ENCODE measurements around the gene RABEP2. TPM values are rescaled to one million over a fixed set of nuclear protein-coding genes. Genes with fewer than 3 reads are reported as not detected.

The RABEP2 gene
- total RNA-seq, 1 donor from 2014 or later, result 34.9 TPM

DNA sequence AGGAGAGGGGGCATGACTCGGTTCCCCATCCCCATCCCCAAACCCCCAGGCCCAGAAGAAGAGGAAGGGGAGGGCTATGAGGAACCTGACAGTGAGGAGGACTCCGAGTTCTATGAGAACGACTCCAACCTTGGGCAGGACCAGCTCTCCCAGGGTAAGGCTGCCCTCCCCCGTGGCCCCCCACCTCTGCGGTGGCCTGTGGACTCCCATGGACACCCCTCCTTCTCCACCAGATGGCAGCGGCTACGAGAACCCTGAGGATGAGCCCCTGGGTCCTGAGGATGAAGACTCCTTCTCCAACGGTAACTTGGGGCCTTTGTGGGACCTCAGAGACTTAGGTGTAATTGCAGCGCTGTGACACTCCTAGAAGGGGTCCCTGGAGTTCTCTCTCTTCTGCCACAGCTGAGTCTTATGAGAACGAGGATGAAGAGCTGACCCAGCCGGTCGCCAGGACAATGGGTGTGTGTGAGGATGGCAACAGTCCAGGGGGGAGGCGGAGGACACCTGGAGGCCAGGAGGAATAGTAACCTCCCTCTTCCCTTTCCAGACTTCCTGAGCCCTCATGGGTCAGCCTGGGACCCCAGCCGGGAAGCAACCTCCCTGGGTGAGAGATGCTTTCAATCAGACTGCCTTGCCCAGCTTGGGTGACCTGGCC is 12.3 kb upstream of the RABEP2 start:
- TF ChIP-seq CTCF (IDR thresholded peaks at IDR 0.05; ENCODE audit: unreplicated experiment), result no peak
- no peak overlapping the region for H3K27ac Mint-ChIP-seq
- H3K4me1 Mint-ChIP-seq (ENCODE audit: low read depth), result peaks cover 2% of the 10 kb centered on the region
- peaks cover 16% of the 10 kb centered on the region for H3K27me3 Mint-ChIP-seq
- H3K36me3 Mint-ChIP-seq (ENCODE audit: insufficient read depth), result no peaks in the 10 kb centered on the region
- no peak for DNase-seq (ENCODE audit: low spot score, unreplicated experiment)
- no peak overlapping the region for H3K4me3 Mint-ChIP-seq (ENCODE audit: low read depth)
- no peaks in the 10 kb centered on the region for H3K9me3 Mint-ChIP-seq (ENCODE audit: low read depth)

DNA sequence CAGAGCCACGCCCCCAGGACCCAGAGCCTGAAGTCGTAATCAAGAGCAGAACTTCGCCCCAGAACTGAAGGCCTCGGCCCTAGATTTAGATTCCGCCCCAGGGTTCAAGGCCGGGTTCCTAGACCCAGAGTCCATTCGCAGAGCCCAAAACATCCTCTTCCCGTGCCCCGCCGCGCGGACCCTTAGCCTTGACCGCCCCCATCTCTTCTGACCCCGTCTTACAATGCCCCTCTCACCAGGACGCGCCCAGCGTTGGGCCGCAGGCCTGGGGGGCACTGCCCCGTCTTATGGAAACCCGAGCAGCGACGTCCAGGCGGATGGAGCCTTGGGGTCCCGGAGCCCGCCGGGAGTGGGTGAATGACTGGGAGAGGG is 11.7 kb upstream of the RABEP2 start:
- no peak for DNase-seq (ENCODE audit: low spot score, unreplicated experiment)
- H3K36me3 Mint-ChIP-seq (ENCODE audit: insufficient read depth), result no peaks in the 10 kb centered on the region
- TF ChIP-seq CTCF (IDR thresholded peaks at IDR 0.05; ENCODE audit: unreplicated experiment), result no peak
- H3K4me3 Mint-ChIP-seq (ENCODE audit: low read depth), result no peak overlapping the region
- no peak overlapping the region for H3K27ac Mint-ChIP-seq
- no peaks in the 10 kb centered on the region for H3K9me3 Mint-ChIP-seq (ENCODE audit: low read depth)
- peaks cover 2% of the 10 kb centered on the region for H3K4me1 Mint-ChIP-seq (ENCODE audit: low read depth)
- peaks cover 16% of the 10 kb centered on the region for H3K27me3 Mint-ChIP-seq

DNA sequence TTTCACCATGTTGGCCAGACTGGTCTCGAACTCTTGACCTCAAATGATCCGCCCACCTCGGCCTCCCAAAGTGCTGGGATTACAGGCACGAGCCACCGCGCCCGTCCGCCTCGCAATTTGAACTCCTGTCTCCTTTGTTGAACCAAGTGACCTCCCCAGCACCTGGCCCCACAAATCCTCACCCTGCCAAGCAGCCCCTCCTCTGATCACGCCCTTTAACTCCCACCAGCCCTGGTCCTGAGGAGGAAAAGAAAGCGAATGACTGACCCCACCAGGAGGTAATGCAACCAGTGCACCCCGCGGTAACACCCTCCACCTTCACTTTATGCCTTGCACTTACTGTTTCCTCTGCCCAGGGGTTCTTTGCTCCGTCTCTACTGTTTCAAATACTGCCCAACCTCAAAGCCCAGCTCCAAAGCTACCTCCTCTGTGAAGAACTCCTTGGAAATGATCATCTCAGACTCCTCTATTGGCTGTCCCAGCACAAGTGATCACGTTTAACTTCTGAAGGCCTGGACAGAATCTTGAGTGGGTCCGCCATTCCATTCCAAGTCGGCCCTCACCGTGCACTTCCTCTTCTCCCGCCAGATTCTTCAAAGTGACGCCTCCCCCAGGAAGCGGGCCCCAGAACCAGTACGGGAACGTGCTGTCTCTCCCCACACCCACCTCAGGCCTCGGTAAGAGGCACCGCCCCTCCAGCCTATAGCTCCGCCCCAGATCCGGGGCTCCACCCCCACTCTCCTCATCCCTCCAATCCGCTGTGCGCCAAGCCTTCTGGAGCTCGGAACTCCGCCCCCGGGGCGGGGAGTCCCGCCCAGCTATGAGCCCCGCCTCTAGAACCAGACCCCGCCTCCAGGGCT is 11.1 kb upstream of the RABEP2 start:
- Mint-ChIP-seq H3K27me3 (peaks cover 16% of the 10 kb centered on the region), H3K4me3 (ENCODE audit: low read depth) (no peak overlapping the region), H3K27ac (no peak overlapping the region), H3K9me3 (ENCODE audit: low read depth) (no peaks in the 10 kb centered on the region), H3K36me3 (ENCODE audit: insufficient read depth) (no peaks in the 10 kb centered on the region), H3K4me1 (ENCODE audit: low read depth) (peaks cover 2% of the 10 kb centered on the region)
- no peak for TF ChIP-seq CTCF (IDR thresholded peaks at IDR 0.05; ENCODE audit: unreplicated experiment)
- DNase-seq (ENCODE audit: low spot score, unreplicated experiment), result no peak

DNA sequence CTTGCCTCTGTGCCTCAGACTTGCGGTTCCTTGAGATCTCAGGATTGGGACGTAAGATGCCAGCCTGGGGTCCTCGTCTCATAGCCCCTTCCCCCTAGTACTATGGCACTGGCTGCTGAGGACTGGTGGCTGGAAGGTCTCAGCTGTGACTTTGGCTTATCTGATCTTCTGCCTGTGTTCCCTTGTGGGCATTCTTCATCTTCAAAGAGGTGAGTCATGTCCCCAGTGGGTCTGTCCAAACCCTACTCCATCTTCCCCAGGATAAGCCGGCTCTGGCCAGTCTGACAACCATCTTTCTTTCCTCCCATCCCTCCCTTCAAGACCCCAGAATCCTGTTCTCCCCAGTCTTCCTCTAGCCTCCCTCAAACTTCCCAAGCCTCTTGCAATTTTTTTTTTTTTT is 10.3 kb upstream of the RABEP2 start:
- Mint-ChIP-seq H3K27ac (no peak overlapping the region), H3K4me1 (ENCODE audit: low read depth) (peaks cover 2% of the 10 kb centered on the region), H3K27me3 (peaks cover 16% of the 10 kb centered on the region), H3K36me3 (ENCODE audit: insufficient read depth) (no peaks in the 10 kb centered on the region), H3K9me3 (ENCODE audit: low read depth) (no peaks in the 10 kb centered on the region), H3K4me3 (ENCODE audit: low read depth) (no peak overlapping the region)
- no peak for TF ChIP-seq CTCF (IDR thresholded peaks at IDR 0.05; ENCODE audit: unreplicated experiment)
- no peak for DNase-seq (ENCODE audit: low spot score, unreplicated experiment)

DNA sequence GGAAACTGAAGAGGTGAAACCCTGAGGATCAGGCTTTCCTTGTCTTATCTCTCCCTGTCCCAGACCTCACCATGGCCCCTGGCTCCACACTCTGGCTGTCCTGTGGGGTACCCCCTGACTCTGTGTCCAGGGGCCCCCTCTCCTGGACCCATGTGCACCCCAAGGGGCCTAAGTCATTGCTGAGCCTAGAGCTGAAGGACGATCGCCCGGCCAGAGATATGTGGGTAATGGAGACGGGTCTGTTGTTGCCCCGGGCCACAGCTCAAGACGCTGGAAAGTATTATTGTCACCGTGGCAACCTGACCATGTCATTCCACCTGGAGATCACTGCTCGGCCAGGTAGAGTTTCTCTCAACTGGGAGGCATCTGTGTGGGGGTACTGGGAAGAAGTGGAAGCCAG is 8.1 kb upstream of the RABEP2 start:
- no peak for TF ChIP-seq CTCF (IDR thresholded peaks at IDR 0.05; ENCODE audit: unreplicated experiment)
- H3K4me3 Mint-ChIP-seq (ENCODE audit: low read depth), result no peak overlapping the region

More for the DNA sequence above, 8.1 kb upstream of the RABEP2 start:
- H3K27me3 Mint-ChIP-seq, result peaks cover 12% of the 10 kb centered on the region
- no peaks in the 10 kb centered on the region for H3K9me3 Mint-ChIP-seq (ENCODE audit: low read depth)
- no peak overlapping the region for H3K27ac Mint-ChIP-seq
- no peak for DNase-seq (ENCODE audit: low spot score, unreplicated experiment)
- H3K4me1 Mint-ChIP-seq (ENCODE audit: low read depth), result peaks cover 2% of the 10 kb centered on the region
- no peaks in the 10 kb centered on the region for H3K36me3 Mint-ChIP-seq (ENCODE audit: insufficient read depth)

Data from progenitor cell of endocrine pancreas (in vitro differentiated cells).